IPS-11a (cell line): Measurements from ENCODE around the gene RBMS3.

Experiments
- H3K4me3 ChIP-seq: one replicate; pipeline ENCODE4 v1.5.1; 2013; ENCODE audit warnings: low read depth, low read length, control low read depth

RBMS3 gene

DNA sequence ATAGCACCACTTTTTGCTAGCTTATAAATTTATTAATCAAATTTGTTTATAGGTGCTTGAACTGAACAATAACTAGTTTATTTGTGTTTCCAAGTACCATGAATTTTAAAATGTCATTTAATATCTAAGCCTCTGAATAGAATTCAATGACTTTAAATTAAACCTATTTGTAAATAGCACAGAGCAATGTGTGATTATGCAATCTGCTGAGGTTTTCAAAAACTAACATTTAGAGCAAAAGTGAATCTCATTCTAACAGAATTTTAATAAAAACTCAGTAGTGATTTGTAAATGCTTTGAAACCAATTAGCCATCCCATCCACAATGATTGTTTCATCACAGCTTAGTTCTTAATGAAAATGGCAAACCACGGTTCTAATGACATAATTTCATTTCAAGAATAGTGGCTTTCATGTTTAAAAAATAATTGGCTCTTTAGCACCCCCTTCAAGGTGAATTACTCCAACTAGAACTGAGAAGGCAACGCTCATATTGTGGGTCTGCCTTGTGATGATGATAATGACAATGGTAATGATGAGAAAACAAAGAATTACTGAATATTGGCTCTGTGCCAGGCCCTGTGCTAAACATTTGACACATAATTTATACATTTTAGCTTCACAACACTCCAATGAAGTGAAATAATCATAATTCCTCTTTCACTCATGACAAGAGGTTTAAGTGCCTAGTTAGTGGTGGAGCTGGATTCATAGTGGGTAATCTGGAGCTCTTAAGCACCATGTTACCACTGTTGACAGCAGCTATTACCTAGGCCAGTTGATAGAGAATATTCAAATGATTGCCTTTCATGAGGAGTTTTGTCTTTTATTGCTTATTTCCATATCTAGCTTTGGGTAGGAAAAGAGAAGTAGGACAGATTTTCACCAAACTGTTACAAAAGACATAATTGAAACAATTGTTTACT lies 145.7 kb downstream of the RBMS3 start:
- no peak overlapping the region for H3K4me3 ChIP-seq

- H3K4me3 ChIP-seq: no peak overlapping the region
These were observed 146.6 kb downstream of the RBMS3 start for GRCh38 chr3:29427266-29428103.

DNA sequence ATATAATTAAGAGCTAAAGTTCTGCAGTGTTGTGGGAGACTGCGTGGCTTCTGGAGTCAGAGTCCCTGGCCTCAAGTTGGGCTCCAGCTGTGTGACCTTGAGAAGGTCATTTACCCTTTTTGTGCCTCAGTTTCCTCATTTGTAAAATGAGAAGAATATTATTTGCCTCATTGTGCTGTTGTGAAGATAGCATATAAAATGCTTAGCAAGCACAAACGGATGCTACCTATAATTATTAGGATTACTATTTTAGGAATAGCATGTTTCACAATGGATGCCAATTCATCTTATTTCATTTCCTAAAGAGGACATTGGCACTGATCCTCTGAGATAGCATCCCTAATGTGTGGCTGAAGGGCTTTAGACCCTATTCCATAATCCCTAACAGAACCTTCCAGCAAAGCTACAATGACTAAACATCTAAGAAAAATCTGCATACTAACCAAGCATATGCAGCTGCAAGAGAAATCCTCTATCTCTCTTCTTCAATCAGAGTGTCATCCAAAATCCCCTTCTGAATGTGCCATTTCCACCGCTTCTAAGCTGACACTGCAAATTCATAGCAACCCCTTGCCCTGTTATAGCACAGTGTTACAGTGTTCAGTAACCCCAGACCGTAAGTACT lies 148.3 kb downstream of the RBMS3 start:
- no peak overlapping the region for H3K4me3 ChIP-seq

DNA sequence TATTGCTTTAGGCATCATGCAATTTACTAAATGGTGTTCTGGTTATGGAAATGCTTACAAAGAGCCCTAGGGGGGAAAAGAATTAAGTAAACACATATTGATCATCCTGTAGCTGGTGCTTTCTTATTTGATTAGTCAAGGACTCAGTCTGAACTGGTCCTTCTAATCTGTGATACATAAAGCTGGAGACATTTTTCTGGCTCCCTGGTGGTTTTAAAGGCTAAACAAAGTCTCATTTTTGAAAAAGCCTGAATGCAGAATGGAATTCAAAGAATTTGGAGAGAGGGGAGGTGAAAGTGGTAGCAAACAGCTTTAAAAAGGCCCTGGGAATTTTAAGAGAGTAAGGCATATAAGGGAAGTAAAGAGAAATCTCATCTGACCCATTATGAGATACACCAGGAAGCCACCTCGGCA lies 149.7 kb downstream of the RBMS3 start:
- H3K4me3 ChIP-seq: no peak overlapping the region

- H3K4me3 ChIP-seq: no peak overlapping the region
These were observed 155.9 kb downstream of the RBMS3 start for GRCh38 chr3:29436612-29437323.

- H3K4me3 ChIP-seq: no peak overlapping the region
These were observed 157.7 kb downstream of the RBMS3 start for GRCh38 chr3:29438580-29438979.

DNA sequence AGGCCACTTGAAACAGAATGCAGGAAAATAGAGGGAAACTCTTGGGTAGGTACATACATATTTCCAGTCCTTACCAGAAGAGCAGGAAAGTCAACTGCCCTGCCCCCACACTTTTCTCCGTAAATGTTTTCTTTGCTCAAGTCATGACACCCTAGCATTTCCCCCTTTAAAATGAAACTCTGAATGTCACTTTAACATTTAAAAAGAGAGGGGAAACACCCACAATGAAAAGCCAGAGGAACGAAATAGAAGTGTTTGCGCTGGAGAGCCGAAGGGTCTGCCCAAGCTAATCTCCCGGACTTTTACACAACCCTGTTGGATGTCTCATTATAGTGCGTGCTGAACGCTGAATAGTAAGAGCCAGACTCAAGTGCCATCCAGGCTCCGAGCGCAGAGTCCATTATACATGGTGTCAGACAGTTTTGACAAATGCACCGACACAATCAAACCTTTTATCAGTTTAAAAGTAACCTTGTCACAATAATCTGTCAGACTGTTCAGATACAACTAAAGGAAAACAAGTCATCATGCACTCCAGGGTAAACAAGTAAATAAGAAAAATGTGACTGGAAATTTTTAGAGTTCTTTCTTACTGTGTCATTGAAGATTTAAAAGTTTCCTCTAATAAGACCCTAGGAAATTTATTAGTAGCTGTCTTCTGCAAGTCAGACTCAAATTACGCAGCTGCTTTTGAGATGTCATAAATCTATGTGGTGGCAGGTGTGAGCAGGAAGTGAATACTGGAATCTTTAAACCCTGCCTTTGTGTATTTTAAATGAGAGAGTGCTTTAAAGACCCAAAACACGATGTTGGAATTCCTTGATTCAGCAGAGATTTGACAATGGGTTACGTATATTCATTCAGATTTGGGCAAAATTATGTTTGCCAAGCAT lies 159.8 kb downstream of the RBMS3 start:
- H3K4me3 ChIP-seq: no peak overlapping the region

GRCh38 chr3:29441422-29441821 lies 160.6 kb downstream of the RBMS3 start:
- no peak overlapping the region for H3K4me3 ChIP-seq

- H3K4me3 ChIP-seq: no peak overlapping the region
These were observed 167.2 kb downstream of the RBMS3 start for GRCh38 chr3:29447946-29448627.

GRCh38 chr3:29451920-29452319 lies 171.0 kb downstream of the RBMS3 start:
- H3K4me3 ChIP-seq: no peak overlapping the region

GRCh38 chr3:29452934-29453283 lies 172.0 kb downstream of the RBMS3 start:
- no peak overlapping the region for H3K4me3 ChIP-seq

DNA sequence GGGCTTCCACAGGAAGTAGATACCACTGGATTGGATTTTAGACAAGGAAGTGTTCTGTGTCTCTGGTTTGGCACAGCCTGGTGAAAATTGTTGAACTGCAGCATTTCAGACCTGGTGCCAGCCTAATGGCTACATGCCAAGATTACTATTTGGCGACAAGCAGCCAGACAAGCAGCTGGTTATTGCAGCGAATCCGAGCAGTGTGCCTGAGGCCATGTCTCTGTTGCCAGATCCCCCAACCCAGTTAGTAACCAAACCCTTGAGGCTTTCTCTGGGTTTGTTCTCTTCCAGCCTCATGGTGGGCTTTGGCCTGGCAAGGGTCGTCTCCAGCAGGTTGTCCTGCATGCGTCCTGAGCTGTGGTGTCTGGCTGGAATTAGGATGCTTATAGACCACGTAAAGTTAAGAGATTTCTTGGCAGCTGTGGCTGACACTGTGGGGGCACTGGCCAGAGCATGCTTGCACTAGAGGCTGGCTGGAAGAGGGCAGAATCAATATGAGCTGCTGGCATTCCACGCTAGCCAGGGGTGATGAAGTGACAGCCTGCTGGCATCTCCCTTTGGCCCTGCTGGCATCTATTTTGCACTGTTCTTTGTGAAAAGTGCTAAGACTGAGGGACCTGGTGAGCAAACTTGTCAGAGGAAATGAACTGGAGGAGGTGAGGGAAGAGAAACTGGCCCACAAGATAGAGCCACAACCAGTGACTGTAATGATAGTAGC lies 172.6 kb downstream of the RBMS3 start:
- no peak overlapping the region for H3K4me3 ChIP-seq

- H3K4me3 ChIP-seq: no peak overlapping the region
These were observed 173.3 kb downstream of the RBMS3 start for GRCh38 chr3:29454161-29454611.

DNA sequence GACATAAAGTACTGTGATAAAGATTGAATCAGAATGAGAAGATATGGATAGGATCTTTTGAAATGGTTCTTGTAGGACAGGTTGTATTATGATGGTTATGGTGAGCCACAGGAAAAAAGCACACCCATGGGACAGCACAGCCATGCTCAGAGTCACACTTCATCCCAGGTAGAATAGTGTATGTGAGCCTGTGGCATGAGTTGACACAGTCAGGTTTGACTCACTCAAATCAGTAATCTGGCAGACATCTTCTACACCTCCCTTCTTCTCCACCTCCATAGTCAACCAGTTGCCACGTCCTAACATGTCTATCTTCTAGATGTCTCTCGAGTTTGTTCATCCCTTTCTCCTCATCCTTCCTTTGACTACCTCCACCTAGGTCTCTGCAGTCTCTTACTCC lies 176.0 kb downstream of the RBMS3 start:
- H3K4me3 ChIP-seq: no peak overlapping the region

- H3K4me3 ChIP-seq: no peak overlapping the region
These were observed 182.4 kb downstream of the RBMS3 start for GRCh38 chr3:29463304-29463703.

- H3K4me3 ChIP-seq: no peak overlapping the region
These were observed 185.0 kb downstream of the RBMS3 start for GRCh38 chr3:29465836-29466235.

DNA sequence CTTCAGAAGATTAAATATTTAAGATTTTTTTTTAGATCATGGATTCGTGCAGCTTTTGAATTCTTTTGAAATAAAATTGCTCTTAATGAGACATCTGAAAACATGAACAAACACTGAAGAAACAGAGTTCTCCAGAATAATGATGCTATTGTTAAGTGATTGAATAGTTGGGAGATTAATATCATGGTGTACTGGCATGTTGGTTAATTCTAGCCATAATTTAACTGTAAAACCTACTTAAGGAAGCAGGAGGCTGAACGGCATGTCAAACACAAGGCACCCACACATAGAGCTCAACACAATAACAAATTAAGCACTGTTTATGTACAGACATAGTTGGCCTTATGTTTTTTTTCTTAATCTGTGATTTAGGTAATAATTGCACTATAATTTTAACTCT lies 185.6 kb downstream of the RBMS3 start:
- no peak overlapping the region for H3K4me3 ChIP-seq

DNA sequence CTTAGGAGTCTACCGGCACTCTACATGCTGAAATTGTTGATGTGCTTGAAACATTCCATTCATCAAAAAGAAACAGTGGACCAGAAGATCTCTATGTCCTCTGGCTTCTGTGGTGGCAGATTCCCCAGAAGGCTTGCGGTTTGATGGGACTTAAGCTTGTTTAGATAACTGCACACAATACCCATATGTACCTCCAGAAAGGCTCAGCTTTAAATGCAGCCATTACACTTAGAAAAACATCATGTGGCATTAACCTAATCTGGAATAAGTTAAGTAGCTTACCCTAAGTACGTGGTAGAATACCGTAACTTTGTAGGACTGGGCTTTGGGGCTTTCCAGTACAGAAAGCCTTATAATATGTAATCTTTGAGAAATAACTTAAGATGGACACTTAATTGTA lies 187.3 kb downstream of the RBMS3 start:
- no peak overlapping the region for H3K4me3 ChIP-seq
